ENCODE measurements around the gene BANP. TPM values are rescaled to one million over a fixed set of nuclear protein-coding genes. Genes with fewer than 3 reads are reported as not detected.
"Not testable (repeated sequence)": the region's sequence is repeated elsewhere in the genome, so short reads cannot be mapped to it uniquely, and the experiment has no call there.

Gene BANP
- total and polyA plus RNA-seq, 2 experiments from 2014 or later, result 26.7 to 27.9 TPM

GRCh38 chr16:88113545-88114045 is 162.4 kb downstream of the BANP start:
- no peaks in the 10 kb centered on the region for H3K9me3 ChIP-seq (ENCODE audit: low read depth)
- no peak overlapping the region for H3K27ac ChIP-seq
- no peaks in the 10 kb centered on the region for H3K36me3 ChIP-seq
- H3K27me3 ChIP-seq, result no peaks in the 10 kb centered on the region
- no peak for TF ChIP-seq CTCF (IDR thresholded peaks at IDR 0.05; ENCODE audit: low read depth, low read length)
- no peak for DNase-seq (ENCODE audit: low read depth in 1 of 2, low spot score in 1 of 2)
- H3K4me1 ChIP-seq (ENCODE audit: low read depth), result no peaks in the 10 kb centered on the region
- no peak overlapping the region for H3K4me3 ChIP-seq

- not testable (repeated sequence) for H3K4me3 ChIP-seq; H3K36me3 ChIP-seq; H3K27me3 ChIP-seq; H3K27ac ChIP-seq; H3K4me1 ChIP-seq (ENCODE audit: low read depth); H3K9me3 ChIP-seq (ENCODE audit: low read depth); DNase-seq (ENCODE audit: low read depth in 1 of 2, low spot score in 1 of 2)
These were observed 163.5 kb downstream of the BANP start for GRCh38 chr16:88114541-88115228.

- no peaks in the 10 kb centered on the region for H3K36me3 ChIP-seq
These were observed 164.9 kb downstream of the BANP start for GRCh38 chr16:88116121-88116520.

GRCh38 chr16:88117476-88117868 is 166.2 kb downstream of the BANP start:
- Histone ChIP-seq H3K4me1 (ENCODE audit: low read depth) (no peaks in the 10 kb centered on the region), H3K9me3 (ENCODE audit: low read depth) (no peaks in the 10 kb centered on the region), H3K36me3 (no peaks in the 10 kb centered on the region), H3K4me3 (no peak overlapping the region), H3K27ac (no peak overlapping the region), H3K27me3 (no peaks in the 10 kb centered on the region)
- no peak for DNase-seq (ENCODE audit: low read depth in 1 of 2, low spot score in 1 of 2)
- TF ChIP-seq CTCF (IDR thresholded peaks at IDR 0.05; ENCODE audit: low read depth, low read length), result no peak

More at GRCh38 chr16:88116121-88116520, 164.9 kb downstream of the BANP start:
- Histone ChIP-seq H3K4me3 (no peak overlapping the region), H3K4me1 (ENCODE audit: low read depth) (no peaks in the 10 kb centered on the region), H3K27me3 (no peaks in the 10 kb centered on the region), H3K27ac (no peak overlapping the region), H3K9me3 (ENCODE audit: low read depth) (no peaks in the 10 kb centered on the region)
- no peak for DNase-seq (ENCODE audit: low read depth in 1 of 2, low spot score in 1 of 2)
- TF ChIP-seq CTCF (IDR thresholded peaks at IDR 0.05; ENCODE audit: low read depth, low read length), result no peak

GRCh38 chr16:88118376-88118775 is 167.1 kb downstream of the BANP start:
- H3K36me3 ChIP-seq, result no peaks in the 10 kb centered on the region
- DNase-seq (ENCODE audit: low read depth in 1 of 2, low spot score in 1 of 2), result peak in 1 of 2 donors; percentile 11
- no peaks in the 10 kb centered on the region for H3K9me3 ChIP-seq (ENCODE audit: low read depth)
- TF ChIP-seq CTCF (IDR thresholded peaks at IDR 0.05; ENCODE audit: low read depth, low read length), result no peak
- H3K4me3 ChIP-seq, result no peak overlapping the region
- no peak overlapping the region for H3K27ac ChIP-seq
- no peaks in the 10 kb centered on the region for H3K4me1 ChIP-seq (ENCODE audit: low read depth)
- no peaks in the 10 kb centered on the region for H3K27me3 ChIP-seq

GRCh38 chr16:88118852-88119741 is 167.9 kb downstream of the BANP start:
- H3K27me3 ChIP-seq; H3K4me1 ChIP-seq (ENCODE audit: low read depth); H3K36me3 ChIP-seq; H3K27ac ChIP-seq; H3K9me3 ChIP-seq (ENCODE audit: low read depth); H3K4me3 ChIP-seq: not testable (repeated sequence)
- peak in 1 of 2 donors; percentile 95 for DNase-seq (ENCODE audit: low read depth in 1 of 2, low spot score in 1 of 2)

GRCh38 chr16:88119881-88120751 is 168.9 kb downstream of the BANP start:
- H3K4me3 ChIP-seq; DNase-seq (ENCODE audit: low read depth in 1 of 2, low spot score in 1 of 2); H3K36me3 ChIP-seq; H3K27me3 ChIP-seq; H3K27ac ChIP-seq; H3K4me1 ChIP-seq (ENCODE audit: low read depth); H3K9me3 ChIP-seq (ENCODE audit: low read depth): not testable (repeated sequence)

Data from cardiac muscle cell (in vitro differentiated cells and primary cell).